ENCODE measurements around the gene HIBCH.

GRCh38 chr2:190181123-190181669 is 138.4 kb downstream of the HIBCH start:
- TF ChIP-seq CTCF (IDR thresholded peaks at IDR 0.05) (no peak), POLR2A (IDR thresholded peaks at IDR 0.05) (no peak)
